Measurements from ENCODE around the gene ARID2. TPM values are rescaled to one million over a fixed set of nuclear protein-coding genes. Genes with fewer than 3 reads are reported as not detected.

Gene ARID2
- total and polyA plus RNA-seq, 2 of the 4 experiments (the other 2 are of a cell fraction), result 5.4 to 28.1 TPM

DNA sequence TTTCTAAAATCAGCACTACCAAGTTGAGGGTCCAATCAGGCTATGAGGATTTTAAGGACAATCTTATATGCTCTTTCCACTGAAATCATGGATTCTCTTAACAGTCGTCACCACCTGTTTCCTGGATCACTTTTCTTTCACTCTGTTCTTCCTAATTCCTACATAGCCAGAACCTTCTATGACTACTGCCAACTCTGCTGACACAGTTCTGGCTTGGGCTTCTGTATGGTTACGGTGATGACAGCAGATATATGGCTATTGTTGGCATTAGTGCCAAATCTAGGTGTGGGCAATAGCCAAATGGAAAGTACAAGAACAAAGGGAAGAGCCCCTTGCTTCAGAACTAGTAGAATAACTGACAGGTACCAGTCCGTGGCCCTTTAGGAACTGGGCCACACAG, 124.0 kb downstream of the ARID2 start:
- H2BK15ac ChIP-seq (ENCODE audit: low read depth, low read length), result no peak overlapping the region
- H4K20me1 ChIP-seq (ENCODE audit: insufficient read depth, low read length), result no peaks in the 10 kb centered on the region
- H3K27me3 ChIP-seq (ENCODE audit: control insufficient read depth, insufficient read depth, low read length), result no peaks in the 10 kb centered on the region
- H4K8ac ChIP-seq (ENCODE audit: low read depth in 2 of 2, low read length in 2 of 2), result no peak overlapping the region
- H3K14ac ChIP-seq (replicated peaks; ENCODE audit: low read depth, low read length), result no peak overlapping the region
- H3K9ac ChIP-seq (ENCODE audit: low read depth, low read length), result no peak overlapping the region
- dilution Hi-C loops (cut with HindIII; ENCODE audit: low sequenced_read_pairs, unreplicated experiment) (no loop called here), in situ Hi-C loops (cut with MboI; ENCODE audit: low sequenced_read_pairs) (no loop called here), intact Hi-C loops (cut with micrococcal nuclease) (no loop called here)
- H3K4ac ChIP-seq (ENCODE audit: low read depth, low read length), result no peak overlapping the region
- WGBS, 2 experiments (ENCODE audit: extremely low coverage in 2 of 2, insufficient read length in 1 of 2), result no CpG with 5 or more reads among the region's 3 CpGs
- no peaks in the 10 kb centered on the region for H3K4me1 ChIP-seq (ENCODE audit: control insufficient read depth, insufficient read depth, low read length)
- H4K5ac ChIP-seq (ENCODE audit: low read depth, low read length), result no peak overlapping the region
- TF ChIP-seq MAZ (IDR thresholded peaks at IDR 0.05; ENCODE audit: borderline replicate concordance, low read depth, low read length), result no peak
- TF ChIP-seq, protein P1, sequence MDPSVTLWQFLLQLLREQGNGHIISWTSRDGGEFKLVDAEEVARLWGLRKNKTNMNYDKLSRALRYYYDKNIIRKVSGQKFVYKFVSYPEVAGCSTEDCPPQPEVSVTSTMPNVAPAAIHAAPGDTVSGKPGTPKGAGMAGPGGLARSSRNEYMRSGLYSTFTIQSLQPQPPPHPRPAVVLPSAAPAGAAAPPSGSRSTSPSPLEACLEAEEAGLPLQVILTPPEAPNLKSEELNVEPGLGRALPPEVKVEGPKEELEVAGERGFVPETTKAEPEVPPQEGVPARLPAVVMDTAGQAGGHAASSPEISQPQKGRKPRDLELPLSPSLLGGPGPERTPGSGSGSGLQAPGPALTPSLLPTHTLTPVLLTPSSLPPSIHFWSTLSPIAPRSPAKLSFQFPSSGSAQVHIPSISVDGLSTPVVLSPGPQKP (IDR thresholded peaks at IDR 0.05; ENCODE audit: borderline replicate concordance, low read depth, low read length), result no peak
- no peak for ATAC-seq (ENCODE audit: low read depth)
- no peak overlapping the region for H2AFZ ChIP-seq (replicated peaks; ENCODE audit: low read length, poor library complexity)
- H2AK5ac ChIP-seq (ENCODE audit: low read depth, low read length), result no peak overlapping the region
- no peak overlapping the region for H2AK9ac ChIP-seq (replicated peaks; ENCODE audit: low read depth, low read length, poor library complexity)
- no peak overlapping the region for H3K4me3 ChIP-seq (ENCODE audit: insufficient read depth, low read depth, low read length)
- no peak overlapping the region for H3K56ac ChIP-seq (ENCODE audit: extremely low read depth, insufficient read depth, low read length)
- CTCF ChIA-PET, result no interaction called here
- H3K4me2 ChIP-seq (ENCODE audit: low read depth, low read length), result no peak overlapping the region
- H2BK20ac ChIP-seq (ENCODE audit: low read depth, low read length), result no peak overlapping the region
- no peak for DNase-seq
- no peaks in the 10 kb centered on the region for H3K9me3 ChIP-seq (ENCODE audit: control insufficient read depth, insufficient read depth, low read length)
- no TSS peak for BruUV-seq (replicated peaks)
- no peak overlapping the region for H2BK5ac ChIP-seq (ENCODE audit: low read depth, low read length, poor library complexity, severe bottlenecking)
- no peak overlapping the region for H3K18ac ChIP-seq (ENCODE audit: low read depth, low read length)
- H3K79me1 ChIP-seq (ENCODE audit: low read depth in 1 of 2, low read length in 2 of 2), result peaks cover 6 to 18% of the 10 kb centered on the region in 2 experiments; a peak in 2 of 4 replicates
- no peak overlapping the region for H3K27ac ChIP-seq (ENCODE audit: insufficient read depth, low read length)
- no peak overlapping the region for H2BK120ac ChIP-seq (ENCODE audit: low read depth, low read length)
- H4K91ac ChIP-seq (ENCODE audit: insufficient read depth, low read depth, low read length), result no peak overlapping the region
- H3K36me3 ChIP-seq (ENCODE audit: control insufficient read depth, insufficient read depth, low read length), result peaks cover 27% of the 10 kb centered on the region
- no peak overlapping the region for H3K23ac ChIP-seq (ENCODE audit: low read depth, low read length)
- peaks cover 17% of the 10 kb centered on the region for H3K9me1 ChIP-seq (ENCODE audit: insufficient read depth, low read length)
- POLR2A ChIA-PET (ENCODE audit: unreplicated experiment), result no interaction called here
